GM18858 (cell line): ENCODE measurements around the gene RPL12.
A peak's percentile ranks its signal among the peaks of the same experiment; 100 is the strongest.

Source experiments
- ATAC-seq: cut with Tn5 transposase; IDR thresholded peaks from one replicate; pipeline ENCODE4 v1.9.1; 2021; ENCODE audit not compliant: unreplicated experiment

The RPL12 gene

GRCh38 chr9:127450830-127451607 lies at the start of gene RPL12, which contains the start of gene LRSAM1:
Gene RPL12, minus strand, starts transcription at chr9:127451406. Its CDS starts 89 bp downstream, at chr9:127451317.
Gene LRSAM1, plus strand, starts transcription at chr9:127451510. Its CDS starts 3,018 bp downstream, at chr9:127454528.
- peak; percentile 51 for ATAC-seq

GRCh38 chr9:127500862-127501261 lies 49.7 kb upstream of the RPL12 start:
- no peak for ATAC-seq

- ATAC-seq: no peak
These were observed 49.2 kb upstream of the RPL12 start for GRCh38 chr9:127500399-127500798.

- ATAC-seq: no peak
These were observed 47.1 kb upstream of the RPL12 start for GRCh38 chr9:127498298-127498697.

- ATAC-seq: no peak
These were observed 46.6 kb upstream of the RPL12 start for GRCh38 chr9:127497656-127498290.

- ATAC-seq: no peak
These were observed 45.8 kb upstream of the RPL12 start for GRCh38 chr9:127496974-127497373.

GRCh38 chr9:127495884-127496555 lies 44.8 kb upstream of the RPL12 start:
- no peak for ATAC-seq

GRCh38 chr9:127494304-127494702 lies 43.1 kb upstream of the RPL12 start:
- no peak for ATAC-seq

GRCh38 chr9:127493592-127494303 lies 42.5 kb upstream of the RPL12 start:
- no peak for ATAC-seq

- ATAC-seq: no peak
These were observed 41.4 kb upstream of the RPL12 start for GRCh38 chr9:127492616-127493015.

GRCh38 chr9:127491516-127491915 lies 40.3 kb upstream of the RPL12 start:
- ATAC-seq: no peak

- ATAC-seq: no peak
These were observed 39.5 kb upstream of the RPL12 start for GRCh38 chr9:127490535-127491230.

GRCh38 chr9:127489471-127490115 lies 38.4 kb upstream of the RPL12 start:
- ATAC-seq: no peak

GRCh38 chr9:127488946-127489345 lies 37.7 kb upstream of the RPL12 start:
- ATAC-seq: no peak

GRCh38 chr9:127485995-127486394 lies 34.8 kb upstream of the RPL12 start:
- no peak for ATAC-seq

GRCh38 chr9:127482662-127483061 lies 31.5 kb upstream of the RPL12 start:
- no peak for ATAC-seq

GRCh38 chr9:127479507-127480081 lies 28.4 kb upstream of the RPL12 start:
- ATAC-seq: no peak

- ATAC-seq: no peak
These were observed 23.4 kb upstream of the RPL12 start for GRCh38 chr9:127474592-127474991.

GRCh38 chr9:127473932-127474331 lies 22.7 kb upstream of the RPL12 start:
- ATAC-seq: no peak

GRCh38 chr9:127473501-127473900 lies 22.3 kb upstream of the RPL12 start:
- ATAC-seq: no peak
